GM21360 (cell line): ENCODE measurements around the gene COPZ2.
"Not testable (repeated sequence)": the region's sequence is repeated elsewhere in the genome, so short reads cannot be mapped to it uniquely, and the experiment has no call there.

Source experiments
- ATAC-seq: cut with Tn5 transposase; IDR thresholded peaks from one replicate; pipeline ENCODE4 v1.9.1; 2021; ENCODE audit warnings: mild to moderate bottlenecking, moderate library complexity; ENCODE audit not compliant: unreplicated experiment

Gene COPZ2

DNA sequence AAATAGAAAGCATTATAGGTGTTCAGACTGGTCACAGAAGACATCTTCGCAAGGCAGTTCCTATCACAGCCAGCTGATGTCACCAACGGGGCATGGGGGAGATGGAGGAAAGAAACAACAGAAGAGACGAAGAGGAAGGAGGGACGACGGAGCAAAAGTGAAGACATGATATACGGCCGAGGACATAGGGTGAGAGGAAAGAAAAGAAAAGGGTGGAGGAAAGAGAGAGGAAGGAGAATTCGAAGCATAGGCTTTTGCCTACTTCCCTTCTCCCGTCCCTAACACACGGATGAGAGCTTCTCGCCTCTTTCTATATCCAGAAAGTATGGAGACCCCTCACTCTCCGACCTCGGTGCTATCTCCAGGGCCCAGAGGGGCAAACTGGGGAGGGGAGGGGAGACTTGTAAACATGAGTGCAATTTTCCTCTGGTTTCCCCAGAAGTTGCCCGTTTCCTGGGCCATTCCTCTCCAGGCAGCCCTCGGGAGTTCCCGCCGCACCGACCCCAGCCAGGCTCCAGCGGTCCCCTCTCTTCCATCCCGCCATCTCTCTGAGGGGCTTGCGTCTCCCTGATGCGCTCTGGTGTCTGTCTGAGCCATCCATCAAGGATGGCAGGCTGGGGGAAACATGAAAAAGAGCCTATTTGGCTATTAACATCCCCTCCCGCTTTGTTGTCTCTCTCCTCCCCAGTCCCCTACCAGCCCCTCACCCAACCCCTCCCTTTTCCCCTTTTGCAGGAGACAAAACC lies 26.0 kb downstream of the COPZ2 start:
- no peak for ATAC-seq

DNA sequence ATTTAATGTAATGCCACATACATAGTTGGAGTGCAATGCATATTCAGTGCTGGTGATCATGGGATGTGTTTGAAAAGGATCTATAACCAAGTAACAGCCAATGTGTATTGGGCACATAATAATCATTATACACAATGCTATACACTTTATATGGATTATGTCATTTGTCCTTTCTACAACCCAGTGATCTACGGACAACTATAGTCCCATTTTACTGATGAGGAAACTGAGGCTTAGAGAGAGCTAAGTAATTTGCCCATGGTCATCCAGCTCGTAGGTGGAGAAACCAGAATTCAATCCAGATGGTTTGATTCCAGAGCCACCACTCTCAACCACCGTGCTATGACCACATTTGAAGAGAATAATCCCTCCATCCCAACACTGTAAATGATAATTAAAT lies 27.4 kb downstream of the COPZ2 start:
- no peak for ATAC-seq

DNA sequence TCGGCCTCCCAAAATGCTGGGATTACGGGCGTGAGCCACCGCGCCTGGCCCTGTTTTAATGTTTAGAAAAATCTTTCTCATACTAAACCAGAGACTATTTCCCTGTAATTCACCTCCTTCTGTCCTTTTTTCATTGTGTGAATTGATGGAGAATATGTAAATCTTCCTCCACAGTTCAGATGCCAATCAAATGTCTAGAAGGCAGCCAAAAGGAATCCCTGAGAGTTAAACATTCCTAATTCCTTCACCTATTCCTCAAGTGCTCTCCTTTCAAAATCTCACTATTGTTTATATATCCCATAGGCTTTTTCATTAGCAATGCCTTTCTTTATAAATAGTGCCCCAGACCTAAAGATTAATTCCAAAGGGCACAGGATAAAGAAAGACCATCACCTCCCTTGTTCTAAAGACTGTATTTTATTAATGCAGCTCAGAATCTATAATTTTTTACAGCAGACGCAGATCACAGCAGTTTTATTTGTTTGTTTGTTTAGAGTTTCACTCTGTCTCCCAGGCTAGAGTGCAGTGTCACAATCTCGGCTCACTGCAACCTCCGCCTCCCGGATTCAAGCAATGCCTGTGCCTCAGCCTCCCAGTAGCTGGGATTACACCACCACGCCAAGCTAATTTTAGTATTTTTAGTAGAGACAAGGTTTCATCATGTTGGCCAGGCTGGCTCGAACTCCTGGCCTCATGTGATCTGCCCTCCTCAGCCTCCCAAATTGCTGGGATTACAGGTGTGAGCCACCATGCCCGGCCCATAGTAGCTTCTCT lies 30.5 kb downstream of the COPZ2 start:
- no peak for ATAC-seq

DNA sequence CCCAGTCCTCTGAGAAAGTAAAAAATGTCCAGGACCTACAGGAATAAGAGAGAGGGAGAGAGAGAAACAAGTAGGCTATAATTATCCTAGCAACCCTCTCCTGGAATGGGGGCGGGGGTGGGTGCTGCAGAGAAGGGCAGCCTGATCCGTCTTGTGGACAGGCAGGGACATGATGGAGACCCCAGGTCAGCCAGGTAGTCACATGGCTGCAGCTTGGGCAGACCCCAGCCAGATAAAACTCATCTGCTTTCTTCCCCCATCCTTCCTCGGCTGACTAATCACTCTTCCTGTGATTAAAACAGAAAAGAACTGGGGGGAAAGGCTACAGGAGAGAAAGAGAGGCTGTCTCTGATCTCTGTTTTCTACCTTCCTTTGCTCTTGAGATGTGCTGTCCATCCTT lies 32.6 kb downstream of the COPZ2 start:
- ATAC-seq, result no peak

DNA sequence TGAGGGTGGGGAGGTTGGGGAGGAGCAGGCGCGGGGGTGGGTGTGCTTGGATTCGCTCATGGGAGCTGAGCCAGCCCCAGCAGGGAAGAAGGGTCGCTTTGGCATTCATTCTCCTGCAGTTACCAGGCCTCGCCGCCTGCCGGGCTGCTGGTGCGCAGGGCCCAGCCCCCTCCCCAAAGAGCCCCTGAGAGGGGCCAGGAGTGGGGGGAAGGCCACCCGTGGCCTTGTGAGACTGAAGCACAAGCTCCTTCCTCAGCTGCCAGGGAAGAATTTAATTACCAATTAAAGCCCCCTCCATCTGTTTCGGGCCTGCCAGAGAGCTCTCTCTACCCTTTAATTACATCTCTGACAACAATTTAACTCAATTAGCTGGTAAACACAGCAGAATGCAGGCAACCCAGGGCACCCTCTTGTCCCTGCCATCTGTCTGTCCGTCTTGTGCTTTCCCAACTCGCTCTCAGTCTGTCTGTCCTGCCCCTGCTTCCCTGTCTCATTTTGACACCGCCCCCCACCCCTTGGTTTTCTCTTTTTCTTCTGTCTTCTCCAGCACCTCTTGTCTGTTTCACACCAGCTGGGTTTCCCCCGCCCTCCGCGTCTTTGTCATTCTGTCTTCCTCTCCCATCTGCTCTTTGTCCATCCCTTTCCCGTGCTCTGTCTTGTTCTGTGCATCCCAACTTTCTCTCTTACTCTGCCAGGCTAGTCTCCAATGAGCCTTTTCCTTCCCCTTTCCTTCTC lies 34.0 kb downstream of the COPZ2 start:
- no peak for ATAC-seq

DNA sequence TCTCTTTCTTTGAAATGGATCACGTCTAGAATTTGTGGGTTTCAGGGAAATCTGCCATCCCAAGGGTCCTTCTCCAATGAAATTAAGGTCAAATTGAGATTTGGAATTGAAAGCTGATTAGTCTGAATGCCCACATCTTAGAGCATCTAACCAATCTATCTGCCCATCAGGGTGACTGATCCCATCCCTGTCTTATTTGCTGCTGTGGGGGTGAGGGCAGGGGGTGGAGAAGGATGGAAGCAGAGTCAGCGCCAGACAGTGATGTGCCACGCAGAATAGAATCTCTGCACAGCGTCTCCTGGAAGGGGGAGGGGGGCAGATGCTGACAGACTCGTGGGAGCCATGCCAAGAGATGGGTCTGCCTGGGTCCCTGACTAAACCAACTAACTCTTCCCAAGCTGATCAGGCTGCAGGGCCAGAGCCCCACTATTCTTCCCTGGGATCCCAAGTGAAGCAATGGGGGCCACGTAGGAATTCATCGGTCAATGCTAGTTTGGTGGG lies 34.6 kb downstream of the COPZ2 start:
- ATAC-seq, result no peak

DNA sequence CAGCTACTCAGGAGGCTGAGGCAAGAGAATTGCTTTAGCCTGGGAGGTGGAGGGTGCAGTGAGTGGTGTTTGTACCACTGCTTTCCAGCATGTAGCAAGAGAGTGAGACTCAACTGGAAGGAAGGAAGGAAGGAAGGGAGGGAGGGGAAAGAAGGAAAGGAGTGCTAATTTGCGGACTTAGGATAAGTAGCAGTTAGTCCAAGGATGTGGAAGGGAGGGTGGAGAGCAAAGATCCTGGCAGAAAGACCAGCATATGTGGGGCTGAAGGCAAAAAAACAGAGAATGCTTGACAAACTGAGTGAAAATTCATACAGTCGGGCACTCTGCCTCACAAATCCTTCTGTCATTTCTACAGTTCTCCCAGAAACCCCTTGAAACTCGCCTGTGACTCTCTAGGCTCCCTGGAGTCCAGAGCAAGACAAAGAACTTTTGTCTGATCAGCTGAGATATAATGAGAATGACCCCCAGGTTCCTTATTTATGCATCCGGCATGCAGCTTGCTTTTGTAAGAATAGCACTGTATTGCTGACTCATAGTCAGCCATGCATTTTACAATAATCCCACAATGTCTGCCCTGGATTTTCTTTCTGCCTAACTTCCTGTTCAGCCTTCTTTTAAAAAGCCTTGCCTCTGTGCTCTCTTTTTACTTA lies 35.2 kb downstream of the COPZ2 start:
- no peak for ATAC-seq

DNA sequence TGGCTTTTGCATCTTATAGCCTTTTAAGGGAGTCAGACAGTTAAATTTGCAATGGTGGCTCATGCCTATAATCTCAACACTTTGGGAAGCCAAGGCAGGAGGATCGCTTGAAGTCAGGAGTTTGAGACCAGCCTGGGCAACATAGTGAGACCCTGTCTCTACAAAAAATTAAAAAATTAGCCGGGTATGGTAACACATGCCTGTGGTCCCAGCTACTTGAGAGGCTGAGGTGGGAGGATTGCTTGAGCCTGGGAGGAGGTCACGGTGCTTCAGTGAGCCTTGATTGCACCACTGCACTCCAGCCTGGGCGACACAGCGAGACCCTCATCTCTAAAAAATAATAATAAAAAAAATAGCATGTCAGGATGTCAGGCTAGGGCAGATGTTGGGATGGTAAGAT lies 35.9 kb downstream of the COPZ2 start:
- ATAC-seq, result not testable (repeated sequence)

DNA sequence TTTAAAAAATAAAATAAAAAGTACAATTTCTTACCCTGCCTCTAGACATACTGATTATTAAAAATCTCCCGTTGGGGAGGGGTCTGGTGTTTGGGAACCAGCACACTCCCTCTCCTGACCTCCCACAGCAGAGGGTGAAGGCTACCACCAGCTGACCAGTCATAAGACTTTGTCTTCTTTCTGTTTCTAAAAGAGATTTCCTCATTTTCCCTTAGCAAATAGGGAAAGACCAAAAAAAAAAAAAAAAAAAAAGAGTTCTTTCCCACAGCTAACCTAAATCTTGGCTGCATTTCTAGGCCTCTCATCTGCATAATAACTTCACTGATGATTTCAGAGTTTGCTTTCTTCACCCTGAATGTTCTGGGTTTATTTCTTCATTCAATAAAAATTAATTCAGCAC lies 36.4 kb downstream of the COPZ2 start:
- ATAC-seq, result no peak

DNA sequence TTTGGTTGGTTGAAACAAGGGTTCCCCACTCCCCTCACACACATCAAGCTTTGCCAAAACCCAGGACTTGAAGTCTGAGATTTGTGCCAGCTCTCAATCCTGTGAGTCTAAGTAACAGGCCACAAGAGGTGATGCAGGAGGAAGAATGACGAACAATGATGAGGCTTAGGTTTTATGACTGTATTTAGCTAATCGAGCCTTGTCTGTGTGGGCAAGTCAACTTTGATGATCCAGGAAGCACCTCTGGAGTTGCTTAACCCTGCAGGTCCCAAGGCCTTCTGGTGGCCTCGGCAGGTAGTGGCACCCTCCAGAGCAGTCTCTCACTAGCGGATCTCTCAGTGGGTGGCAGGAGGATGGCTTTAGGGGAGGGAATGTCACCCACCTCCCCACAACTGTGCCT lies 38.0 kb downstream of the COPZ2 start:
- ATAC-seq, result no peak

DNA sequence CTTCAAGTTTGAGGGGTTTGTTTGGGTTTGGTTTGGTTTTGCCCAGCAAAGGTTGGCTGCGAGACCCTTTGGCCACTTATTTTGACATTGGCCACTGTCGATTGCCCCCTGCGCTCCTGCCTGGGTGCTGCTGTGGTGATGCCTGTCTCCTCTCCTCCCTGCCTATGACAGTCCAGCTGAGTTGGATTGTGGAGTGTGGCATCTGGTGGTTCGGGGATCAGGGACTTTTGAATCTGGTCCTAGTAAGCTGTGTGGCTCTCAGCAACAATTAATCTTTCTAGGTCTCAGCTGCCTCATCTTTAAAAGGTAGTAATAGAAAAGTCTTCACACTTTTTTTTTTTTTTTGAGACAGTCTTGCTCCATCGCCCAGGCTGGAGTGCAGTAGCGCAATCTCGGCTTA lies 39.6 kb downstream of the COPZ2 start:
- no peak for ATAC-seq

DNA sequence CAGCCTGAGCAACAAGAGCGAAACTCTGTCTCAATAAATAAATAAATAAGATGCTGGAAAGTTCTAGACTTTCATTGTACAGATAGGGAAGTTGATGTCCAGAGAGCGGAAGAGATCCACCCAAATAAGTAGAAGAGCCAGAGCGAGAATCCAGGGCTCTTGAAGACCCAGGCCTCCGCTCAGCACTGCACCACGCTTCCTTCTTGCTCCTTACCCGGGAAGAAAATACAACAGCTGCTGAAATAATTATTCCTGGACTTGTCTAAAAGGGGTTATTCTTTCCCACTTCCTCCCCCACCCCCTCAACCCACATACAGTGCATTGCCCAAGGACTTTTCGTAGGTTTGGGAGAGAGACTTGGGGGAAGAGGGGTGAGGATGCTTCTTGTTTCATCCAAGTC lies 40.0 kb downstream of the COPZ2 start:
- no peak for ATAC-seq

DNA sequence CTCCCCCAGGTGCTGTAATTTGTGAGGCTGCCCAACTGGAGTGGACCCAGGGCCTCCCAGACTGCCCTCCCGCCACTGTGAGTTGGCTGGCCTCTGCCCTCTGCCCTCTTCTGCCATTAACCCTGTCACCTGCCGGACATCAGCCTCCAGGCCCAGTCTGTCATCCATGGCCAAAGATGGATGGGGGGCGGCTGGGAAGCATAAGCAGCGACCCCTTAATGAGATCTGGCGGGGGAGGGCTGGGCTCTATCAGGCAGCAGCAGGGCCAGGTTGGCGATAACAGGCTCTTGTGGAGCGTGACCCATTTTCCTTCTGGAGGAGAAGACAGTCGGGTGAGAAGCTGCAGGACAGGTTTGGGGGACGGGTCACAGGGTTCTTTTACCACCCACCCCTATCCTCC lies 41.4 kb downstream of the COPZ2 start:
- ATAC-seq, result no peak

DNA sequence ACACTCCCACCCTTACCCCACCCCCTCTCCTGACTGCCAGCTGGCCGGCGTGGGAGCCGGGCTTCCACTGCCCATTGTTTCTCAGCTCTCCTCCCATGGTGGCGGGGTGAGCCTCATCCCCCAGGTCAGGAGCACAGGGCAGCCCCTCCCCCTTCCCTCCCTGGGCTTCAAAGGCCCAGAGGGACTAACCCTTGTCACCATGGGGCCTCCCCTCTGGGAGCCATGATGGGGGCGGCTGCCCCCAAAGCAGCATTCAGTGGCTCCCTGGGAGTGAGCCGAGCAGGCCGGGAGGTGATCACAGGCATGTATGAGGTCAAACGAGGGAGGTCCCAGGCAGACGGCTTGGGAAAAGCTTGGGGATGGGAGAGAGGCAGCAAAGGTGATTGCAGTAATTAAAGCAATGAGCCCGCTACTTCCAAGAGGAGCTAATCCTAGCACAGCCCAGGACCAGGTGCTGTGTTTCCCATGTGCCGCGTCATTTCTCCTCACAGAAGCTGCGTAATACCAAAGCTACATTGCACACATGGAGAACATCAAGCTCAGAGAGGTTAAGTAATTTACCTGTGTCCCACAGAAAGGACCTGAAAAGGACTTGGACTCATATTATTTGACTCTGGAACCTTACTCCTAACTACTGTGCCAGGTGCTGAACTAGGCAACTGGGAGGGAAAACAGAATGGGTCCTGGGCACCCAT lies 42.2 kb downstream of the COPZ2 start:
- ATAC-seq, result no peak

DNA sequence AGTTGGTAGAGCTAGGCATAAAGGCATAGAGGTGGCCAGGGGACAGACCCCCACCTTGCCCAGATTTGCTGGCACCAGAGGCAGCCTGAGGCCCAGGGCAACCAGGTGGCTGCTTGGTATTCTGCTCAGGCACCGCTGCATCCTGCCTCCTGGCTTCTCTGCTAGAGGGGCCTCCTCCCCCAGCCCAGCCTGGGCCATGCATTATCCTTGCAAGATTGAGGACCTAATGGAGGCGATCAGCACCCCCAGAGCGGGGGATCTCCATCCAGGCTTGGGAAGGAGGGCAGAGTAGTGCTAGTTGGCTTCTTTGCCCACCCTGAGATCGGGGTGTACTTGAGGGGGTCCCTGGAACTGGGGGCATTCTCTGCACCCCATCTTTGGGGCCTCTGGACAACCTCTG lies 42.9 kb downstream of the COPZ2 start:
- ATAC-seq, result no peak

DNA sequence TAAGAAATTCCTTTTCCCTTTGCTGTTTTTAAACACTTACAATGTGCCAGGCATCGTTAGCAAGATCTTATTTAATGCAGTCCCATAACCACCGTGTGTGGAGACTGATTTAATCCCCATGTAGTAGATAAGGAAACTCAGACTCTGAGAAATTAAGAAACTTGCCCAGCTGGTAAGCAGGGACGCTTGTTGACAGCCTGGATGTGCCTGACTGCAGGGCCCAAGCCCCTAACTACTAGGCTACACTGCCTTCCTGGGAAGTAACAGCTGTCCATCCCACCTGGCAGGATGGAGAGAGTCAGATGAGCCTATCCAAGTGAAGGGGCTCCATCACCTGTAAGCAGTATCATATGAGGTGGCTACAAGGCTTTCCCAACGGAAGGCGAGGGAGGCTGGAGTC lies 43.6 kb downstream of the COPZ2 start:
- ATAC-seq, result no peak

DNA sequence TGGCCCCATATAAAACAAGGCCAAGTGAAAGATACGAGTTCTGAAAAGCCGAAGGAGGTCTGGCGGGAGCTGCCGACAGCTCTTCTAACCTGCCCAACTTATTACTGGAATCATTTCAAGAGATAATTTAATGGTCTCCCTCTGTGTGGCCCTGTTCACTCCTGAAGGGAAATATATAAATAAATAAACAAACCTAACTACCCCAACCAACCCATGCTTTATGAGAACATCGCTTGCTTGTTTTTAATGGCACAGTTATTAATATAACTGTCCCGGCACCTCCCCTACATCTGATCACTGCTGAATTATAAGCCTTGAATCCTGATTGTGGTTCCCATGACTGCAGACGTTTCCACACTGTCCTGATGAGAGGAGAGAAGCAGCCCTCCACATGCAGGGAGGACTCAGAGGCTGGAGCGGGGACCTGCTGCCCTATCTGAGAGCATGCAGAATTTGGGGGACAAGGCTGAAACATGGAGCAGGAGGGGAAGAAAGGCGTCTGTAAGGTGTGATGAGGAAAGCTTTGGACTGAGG lies 44.5 kb downstream of the COPZ2 start:
- no peak for ATAC-seq

DNA sequence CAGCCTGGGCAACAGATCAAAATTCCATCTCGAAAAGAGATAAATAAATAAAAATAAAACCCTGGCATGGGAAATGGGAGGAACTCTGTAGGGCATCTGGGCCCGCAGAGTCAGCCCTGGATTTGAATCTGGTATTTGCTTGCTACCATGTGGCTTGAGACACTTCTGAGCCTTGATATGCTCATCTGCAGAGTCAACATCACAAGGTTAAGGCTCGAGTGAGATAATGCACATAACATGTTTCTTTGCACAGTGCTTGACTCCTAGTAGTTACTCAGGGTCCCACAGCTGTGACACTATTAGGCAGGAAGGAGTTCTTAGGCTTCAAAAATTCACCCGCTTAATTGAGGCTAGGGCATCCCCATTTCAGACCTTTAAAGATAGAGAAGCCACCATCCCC lies 45.4 kb downstream of the COPZ2 start:
- ATAC-seq, result no peak

DNA sequence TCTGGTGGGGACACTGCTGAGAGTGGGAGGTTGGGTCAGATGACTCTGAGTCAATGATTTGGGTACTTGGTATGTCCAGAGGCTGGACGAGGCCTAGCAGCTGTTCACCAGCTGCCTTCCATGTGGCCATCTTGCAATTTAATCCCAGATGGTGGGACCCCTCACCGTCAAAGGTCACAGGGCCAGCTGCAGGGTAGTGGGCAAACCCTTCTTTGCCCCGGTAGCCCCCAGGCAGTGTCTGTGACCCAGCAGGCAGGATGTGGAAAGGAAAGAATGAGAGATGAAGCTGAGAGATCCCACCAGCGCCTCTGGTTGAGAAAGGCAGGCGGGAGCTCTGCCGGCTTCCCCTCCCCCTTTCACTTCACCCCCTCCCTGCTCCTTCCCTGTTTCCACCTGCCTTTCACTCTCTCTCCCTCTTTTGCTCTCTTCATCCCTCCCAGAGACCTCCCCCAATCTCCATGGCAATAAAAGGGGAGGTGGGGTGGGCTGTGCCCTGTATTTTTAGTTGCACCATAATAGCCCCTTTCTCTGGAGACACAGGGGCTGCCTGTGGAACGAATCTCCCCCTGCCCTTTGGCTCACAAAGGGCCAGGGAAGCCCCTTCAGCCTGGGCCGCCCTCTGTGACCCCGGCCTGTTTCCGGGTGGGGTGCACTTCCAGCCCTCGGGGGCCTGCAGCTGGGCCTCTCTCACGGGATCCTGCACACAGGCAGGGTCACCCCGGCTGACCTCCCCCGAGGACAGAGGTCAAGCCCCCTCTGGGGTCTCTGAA lies 46.5 kb downstream of the COPZ2 start:
- ATAC-seq, result no peak

DNA sequence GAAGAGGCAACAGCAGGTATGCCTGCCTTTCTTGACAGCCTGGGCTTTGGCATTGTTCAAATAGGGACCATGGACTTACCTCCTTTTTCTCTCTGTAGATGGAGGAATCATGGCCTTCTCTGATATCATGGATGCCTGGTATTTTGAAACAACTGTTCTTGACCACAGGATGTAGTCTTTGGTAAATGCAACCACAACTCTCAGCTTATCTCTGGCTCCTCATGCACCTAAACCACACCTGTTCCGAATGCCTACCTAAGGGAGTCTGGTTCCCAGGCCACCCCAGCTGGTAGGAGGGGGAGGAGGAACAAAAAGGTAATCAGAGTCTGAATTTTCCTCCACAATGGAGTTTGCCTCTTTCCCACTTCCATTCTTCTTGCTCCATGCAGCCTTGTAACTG lies 47.9 kb downstream of the COPZ2 start:
- ATAC-seq, result no peak
